Measurements from ENCODE around the gene RPEL1. TPM values are rescaled to one million over a fixed set of nuclear protein-coding genes. Genes with fewer than 3 reads are reported as not detected.
A peak's percentile ranks its signal among the peaks of the same experiment; 100 is the strongest.

Gene RPEL1
- total and polyA plus RNA-seq, 2 of the 8 experiments (the other 6 are each of a cell fraction or from before 2014, with no cell fraction given) = 0.12 TPM; not detected in 1

GRCh38 chr10:103276896-103277712 is 31.4 kb downstream of the RPEL1 start, which contains the start of gene INA (continued):
- TF ChIP-seq EZH2 (IDR thresholded peaks at IDR 0.05; ENCODE audit: low read depth, low read length, severe bottlenecking) (no peak), ZNF274 (IDR thresholded peaks at IDR 0.05; ENCODE audit: borderline replicate concordance, extremely low read depth, low read length) (no peak), RBBP5 (IDR thresholded peaks at IDR 0.05; ENCODE audit: borderline replicate concordance, low read depth, low read length) (peak; percentile 87), SIRT6 (IDR thresholded peaks at IDR 0.05; ENCODE audit: low read length) (no peak), TBP (IDR thresholded peaks at IDR 0.05; ENCODE audit: low read depth, low read length) (peak; percentile 69; the same call in 1 of the 2 replicates), EGR1 (IDR thresholded peaks at IDR 0.05; ENCODE audit: borderline replicate concordance, low read depth, low read length) (no peak), YY1 (IDR thresholded peaks at IDR 0.05; ENCODE audit: low read depth, low read length) (no peak), JUND (IDR thresholded peaks at IDR 0.05; ENCODE audit: low read length) (no peak), KDM5A (IDR thresholded peaks at IDR 0.05; ENCODE audit: low read length) (no peak), BCL11A (IDR thresholded peaks at IDR 0.05; ENCODE audit: low read depth in 2 of 2, low read length in 2 of 2) (no peak), SP4 (IDR thresholded peaks at IDR 0.05; ENCODE audit: low read length) (no peak), MAX (IDR thresholded peaks at IDR 0.05) (peak; percentile 57; the same call in 1 of the 2 replicates), TAF1 (IDR thresholded peaks at IDR 0.05; ENCODE audit: low read depth, low read length) (peak; percentile 47; the same call in 1 of the 2 replicates), PHF8 (conservative IDR thresholded peaks at IDR 0.05; ENCODE audit: low read depth, low read length) (peak; percentile 55; the same call in 1 of the 2 replicates), TCF12 (IDR thresholded peaks at IDR 0.05; ENCODE audit: low read depth, low read length) (no peak), SRF (IDR thresholded peaks at IDR 0.05; ENCODE audit: low read depth, low read length) (no peak), KDM4A (IDR thresholded peaks at IDR 0.05; ENCODE audit: low read depth, low read length, severe bottlenecking) (peak; percentile 94), ATF3 (IDR thresholded peaks at IDR 0.05; ENCODE audit: insufficient read depth, low read depth, low read length) (no peak), SP2 (IDR thresholded peaks at IDR 0.05; ENCODE audit: low read length) (no peak), SP1 (IDR thresholded peaks at IDR 0.05; ENCODE audit: low read depth, low read length) (no peak), SUZ12 (IDR thresholded peaks at IDR 0.05; ENCODE audit: low read length) (0 out of 2 replicates have a peak, but pooled peaks have one; percentile 80), BACH1 (IDR thresholded peaks at IDR 0.05; ENCODE audit: low read length) (no peak), CBX5 (IDR thresholded peaks at IDR 0.05; ENCODE audit: low read depth, low read length) (no peak), SIN3A (conservative IDR thresholded peaks at IDR 0.05 in 1 of 2, IDR thresholded peaks at IDR 0.05 in 1 of 2; ENCODE audit: low read depth in 1 of 2, low read length in 2 of 2) (peak in 1 of 2 experiments; percentile 50; a peak in 1 of 4 replicates)
